ENCODE measurements around the gene MARCHF3. TPM values are rescaled to one million over a fixed set of nuclear protein-coding genes. Genes with fewer than 3 reads are reported as not detected.

MARCHF3 gene
- total and polyA plus RNA-seq, 2 of the 13 experiments (the other 11 are each of a cell fraction or from before 2014, with no cell fraction given), result 4.8 to 11.9 TPM

DNA sequence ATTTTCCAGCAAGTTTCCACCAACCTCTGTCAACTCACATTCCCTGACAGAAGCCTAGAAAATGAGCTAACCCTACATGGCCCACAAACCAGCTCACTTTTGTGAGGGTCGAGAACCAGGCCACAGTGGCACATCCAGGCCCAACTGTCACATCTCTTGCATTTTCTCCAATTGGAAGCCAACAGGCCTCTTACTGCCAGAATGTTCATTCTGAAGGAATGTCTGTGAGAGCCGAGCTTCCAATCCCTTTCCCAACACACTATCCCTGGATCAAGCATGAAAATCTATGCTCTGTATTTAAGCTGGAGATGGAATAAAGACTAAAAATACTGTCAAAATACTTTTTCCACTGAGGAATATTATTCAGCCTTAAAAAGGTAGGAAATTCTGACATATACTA, 20.0 kb downstream of the MARCHF3 start (continued):
- TF ChIP-seq, protein P1, sequence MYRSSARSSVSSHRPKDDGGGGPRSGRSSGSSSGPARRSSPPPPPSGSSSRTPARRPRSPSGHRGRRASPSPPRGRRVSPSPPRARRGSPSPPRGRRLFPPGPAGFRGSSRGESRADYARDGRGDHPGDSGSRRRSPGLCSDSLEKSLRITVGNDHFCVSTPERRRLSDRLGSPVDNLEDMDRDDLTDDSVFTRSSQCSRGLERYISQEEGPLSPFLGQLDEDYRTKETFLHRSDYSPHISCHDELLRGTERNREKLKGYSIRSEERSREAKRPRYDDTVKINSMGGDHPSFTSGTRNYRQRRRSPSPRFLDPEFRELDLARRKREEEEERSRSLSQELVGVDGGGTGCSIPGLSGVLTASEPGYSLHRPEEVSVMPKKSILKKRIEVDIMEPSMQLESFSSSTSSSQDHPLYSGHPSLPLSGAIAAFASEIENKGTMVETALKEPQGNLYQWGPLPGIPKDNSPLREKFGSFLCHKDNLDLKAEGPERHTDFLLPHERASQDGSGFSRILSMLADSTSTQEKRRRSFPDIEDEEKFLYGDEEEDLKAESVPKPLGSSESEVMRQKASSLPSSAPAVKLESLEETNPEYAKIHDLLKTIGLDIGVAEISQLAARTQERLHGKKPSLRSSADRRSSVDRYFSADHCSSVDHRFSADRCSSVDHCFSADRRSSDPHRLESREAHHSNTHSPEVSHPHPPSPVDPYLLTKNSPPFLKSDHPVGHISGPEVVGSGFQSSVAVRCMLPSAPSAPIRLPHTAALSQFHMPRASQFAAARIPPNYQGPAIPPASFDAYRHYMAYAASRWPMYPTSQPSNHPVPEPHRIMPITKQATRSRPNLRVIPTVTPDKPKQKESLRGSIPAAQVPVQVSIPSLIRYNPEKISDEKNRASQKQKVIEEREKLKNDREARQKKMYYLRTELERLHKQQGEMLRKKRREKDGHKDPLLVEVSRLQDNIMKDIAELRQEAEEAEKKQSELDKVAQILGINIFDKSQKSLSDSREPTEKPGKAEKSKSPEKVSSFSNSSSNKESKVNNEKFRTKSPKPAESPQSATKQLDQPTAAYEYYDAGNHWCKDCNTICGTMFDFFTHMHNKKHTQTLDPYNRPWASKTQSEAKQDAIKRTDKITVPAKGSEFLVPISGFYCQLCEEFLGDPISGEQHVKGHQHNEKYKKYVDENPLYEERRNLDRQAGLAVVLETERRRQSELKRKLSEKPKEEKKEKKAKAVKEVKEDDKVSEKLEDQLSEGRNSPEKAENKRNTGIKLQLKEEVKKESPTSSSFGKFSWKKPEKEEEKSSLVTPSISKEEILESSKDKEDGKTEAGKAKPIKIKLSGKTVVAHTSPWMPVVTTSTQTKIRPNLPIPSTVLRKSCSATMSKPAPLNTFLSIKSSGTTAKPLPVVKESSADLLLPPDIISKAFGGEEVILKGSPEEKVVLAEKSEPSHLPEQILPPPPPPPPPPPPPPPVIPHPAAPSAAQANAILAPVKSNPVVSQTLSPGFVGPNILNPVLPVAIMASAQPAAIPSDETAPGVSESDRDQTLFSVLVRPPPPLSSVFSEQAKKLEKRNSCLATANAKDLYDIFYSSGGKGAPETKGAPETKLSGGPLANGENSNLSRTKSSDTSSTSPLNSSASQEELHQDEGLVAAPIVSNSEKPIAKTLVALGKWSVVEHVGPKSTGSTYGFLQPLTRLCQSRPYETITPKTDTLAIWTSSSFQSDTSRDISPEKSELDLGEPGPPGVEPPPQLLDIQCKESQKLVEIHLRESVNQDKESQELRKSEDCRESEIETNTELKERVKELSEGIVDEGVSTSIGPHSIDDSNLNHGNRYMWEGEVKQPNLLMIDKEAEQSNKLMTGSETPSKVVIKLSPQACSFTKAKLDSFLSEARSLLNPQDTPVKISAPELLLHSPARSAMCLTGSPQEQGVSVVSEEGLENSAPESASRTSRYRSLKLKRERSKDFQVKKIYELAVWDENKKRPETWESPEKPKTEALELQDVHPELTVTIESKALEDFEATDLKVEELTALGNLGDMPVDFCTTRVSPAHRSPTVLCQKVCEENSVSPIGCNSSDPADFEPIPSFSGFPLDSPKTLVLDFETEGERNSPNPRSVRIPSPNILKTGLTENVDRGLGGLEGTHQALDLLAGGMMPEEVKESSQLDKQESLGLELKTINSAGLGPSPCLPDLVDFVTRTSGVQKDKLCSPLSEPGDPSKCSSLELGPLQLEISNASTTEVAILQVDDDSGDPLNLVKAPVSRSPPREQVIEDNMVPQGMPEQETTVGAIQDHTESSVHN (CRISPR knock-in tag; IDR thresholded peaks at IDR 0.05), result no peak
- TF ChIP-seq PAX8 (CRISPR knock-in tag; IDR thresholded peaks at IDR 0.05; ENCODE audit: borderline replicate concordance) (no peak), PAF1 (CRISPR knock-in tag; IDR thresholded peaks at IDR 0.05) (no peak), RAD51 (IDR thresholded peaks at IDR 0.05; ENCODE audit: borderline replicate concordance) (no peak)

DNA sequence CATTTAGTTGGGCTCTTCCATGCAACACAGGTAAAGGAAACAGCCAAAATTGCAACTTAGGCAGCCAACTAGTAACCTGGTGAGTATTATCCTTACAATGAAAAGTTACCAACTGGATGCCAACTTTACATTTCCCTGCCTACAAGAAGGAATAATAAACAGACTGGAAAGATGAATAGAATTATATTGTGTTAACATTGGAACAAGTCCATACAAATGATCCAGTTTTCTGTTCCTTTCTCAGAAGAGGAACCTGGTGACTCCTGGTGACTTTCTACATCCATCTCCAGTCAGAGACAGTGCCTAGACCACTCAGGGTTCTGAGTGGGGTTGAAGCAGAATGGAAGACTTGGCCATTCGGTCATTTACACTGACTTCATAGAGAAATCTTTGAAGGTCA, 20.6 kb downstream of the MARCHF3 start:
- H3K4me1 ChIP-seq (ENCODE audit: insufficient read depth, low read length), result no peaks in the 10 kb centered on the region
- H3K4me3 ChIP-seq (replicated peaks in 1 of 3; ENCODE audit: insufficient read depth in 1 of 3, low read depth in 2 of 3, low read length in 3 of 3), result no peak overlapping the region
- TF ChIP-seq NCOA5 (CRISPR knock-in tag; IDR thresholded peaks at IDR 0.05), result no peak
- TF ChIP-seq PITX1 (CRISPR knock-in tag; IDR thresholded peaks at IDR 0.05), result no peak
- TF ChIP-seq, protein P2, sequence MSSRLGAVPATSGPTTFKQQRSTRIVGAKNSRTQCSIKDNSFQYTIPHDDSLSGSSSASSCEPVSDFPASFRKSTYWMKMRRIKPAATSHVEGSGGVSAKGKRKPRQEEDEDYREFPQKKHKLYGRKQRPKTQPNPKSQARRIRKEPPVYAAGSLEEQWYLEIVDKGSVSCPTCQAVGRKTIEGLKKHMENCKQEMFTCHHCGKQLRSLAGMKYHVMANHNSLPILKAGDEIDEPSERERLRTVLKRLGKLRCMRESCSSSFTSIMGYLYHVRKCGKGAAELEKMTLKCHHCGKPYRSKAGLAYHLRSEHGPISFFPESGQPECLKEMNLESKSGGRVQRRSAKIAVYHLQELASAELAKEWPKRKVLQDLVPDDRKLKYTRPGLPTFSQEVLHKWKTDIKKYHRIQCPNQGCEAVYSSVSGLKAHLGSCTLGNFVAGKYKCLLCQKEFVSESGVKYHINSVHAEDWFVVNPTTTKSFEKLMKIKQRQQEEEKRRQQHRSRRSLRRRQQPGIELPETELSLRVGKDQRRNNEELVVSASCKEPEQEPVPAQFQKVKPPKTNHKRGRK (CRISPR knock-in tag; IDR thresholded peaks at IDR 0.05), result no peak
- no peak for TF ChIP-seq REXO4 (CRISPR knock-in tag; IDR thresholded peaks at IDR 0.05; ENCODE audit: borderline replicate concordance)
- TF ChIP-seq, protein P3, sequence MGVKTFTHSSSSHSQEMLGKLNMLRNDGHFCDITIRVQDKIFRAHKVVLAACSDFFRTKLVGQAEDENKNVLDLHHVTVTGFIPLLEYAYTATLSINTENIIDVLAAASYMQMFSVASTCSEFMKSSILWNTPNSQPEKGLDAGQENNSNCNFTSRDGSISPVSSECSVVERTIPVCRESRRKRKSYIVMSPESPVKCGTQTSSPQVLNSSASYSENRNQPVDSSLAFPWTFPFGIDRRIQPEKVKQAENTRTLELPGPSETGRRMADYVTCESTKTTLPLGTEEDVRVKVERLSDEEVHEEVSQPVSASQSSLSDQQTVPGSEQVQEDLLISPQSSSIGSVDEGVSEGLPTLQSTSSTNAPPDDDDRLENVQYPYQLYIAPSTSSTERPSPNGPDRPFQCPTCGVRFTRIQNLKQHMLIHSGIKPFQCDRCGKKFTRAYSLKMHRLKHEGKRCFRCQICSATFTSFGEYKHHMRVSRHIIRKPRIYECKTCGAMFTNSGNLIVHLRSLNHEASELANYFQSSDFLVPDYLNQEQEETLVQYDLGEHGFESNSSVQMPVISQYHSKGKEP (CRISPR knock-in tag; IDR thresholded peaks at IDR 0.05), result no peak
- no peak for TF ChIP-seq FLYWCH1 (CRISPR knock-in tag; IDR thresholded peaks at IDR 0.05)
- H3K27ac ChIP-seq (ENCODE audit: extremely low read length, insufficient read depth, low read length), result no peak overlapping the region
- no peaks in the 10 kb centered on the region for H3K36me3 ChIP-seq (replicated peaks in 1 of 2; ENCODE audit: control insufficient read depth in 1 of 2, insufficient read depth in 2 of 2, low read length in 2 of 2)
- intact Hi-C loops (cut with micrococcal nuclease; ENCODE audit: unreplicated experiment), result no loop called here
- no peak for DNase-seq (ENCODE audit: low spot score)
- WGBS (ENCODE audit: low lambda C conversion rate), result 88% methylated on average over 1 of the region's 1 CpG
- no peak overlapping the region for H2AFZ ChIP-seq (ENCODE audit: low read length)
- no peak for ATAC-seq
- no peak overlapping the region for H3K4me2 ChIP-seq (ENCODE audit: low read depth, low read length)
- no TSS peak for BruUV-seq (replicated peaks)
- H3K9me3 ChIP-seq (ENCODE audit: low read length), result no peaks in the 10 kb centered on the region
- no peaks in the 10 kb centered on the region for H3K27me3 ChIP-seq (ENCODE audit: control insufficient read depth in 1 of 2, insufficient read depth in 2 of 2, low read length in 2 of 2)
- no peaks in the 10 kb centered on the region for H3K79me2 ChIP-seq (ENCODE audit: insufficient read depth, low read length)
- POLR2A ChIA-PET, result no interaction called here
- FAIRE-seq, result no peak
- H3K9ac ChIP-seq (ENCODE audit: insufficient read depth, low read depth, low read length), result no peak overlapping the region
- in situ Hi-C loops (cut with HindIII; ENCODE audit: extremely low pct_ligation_motif_present, low pct_unique_long_range_greater_than_20kb), result no loop called here
- H4K20me1 ChIP-seq (ENCODE audit: insufficient read depth, low read length), result no peaks in the 10 kb centered on the region
- CTCF ChIA-PET (ENCODE audit: low intra/inter-chr PET ratio, low total read pairs), result no interaction called here
